ENCODE data around the gene GCN1. TPM values are rescaled to one million over a fixed set of nuclear protein-coding genes. Genes with fewer than 3 reads are reported as not detected.

The GCN1 gene
- total RNA-seq, 4 donors from 2014 or later = 50.5 to 106 (median 64.3) TPM

- H3K27me3 ChIP-seq = no peaks in the 10 kb centered on the region
- H3K27ac ChIP-seq = no peak overlapping the region
- intact Hi-C loops (cut with DNase I; ENCODE audit: low total_unique reads) = no loop called here
- no peak overlapping the region for H3K4me3 ChIP-seq
- H3K36me3 ChIP-seq = no peaks in the 10 kb centered on the region
- no peak for TF ChIP-seq POLR2A (IDR thresholded peaks at IDR 0.05)
- no peak for TF ChIP-seq CTCF (IDR thresholded peaks at IDR 0.05)
- no peaks in the 10 kb centered on the region for H3K4me1 ChIP-seq
- DNase-seq = no peak
- H3K9me3 ChIP-seq = no peaks in the 10 kb centered on the region
Observed at GRCh38 chr12:120138366-120138765, 56.1 kb downstream of the GCN1 start.

GRCh38 chr12:120137833-120138232 is 56.7 kb downstream of the GCN1 start:
- DNase-seq = no peak
- Histone ChIP-seq H3K4me1 (no peaks in the 10 kb centered on the region), H3K9me3 (no peaks in the 10 kb centered on the region), H3K27ac (no peak overlapping the region), H3K36me3 (no peaks in the 10 kb centered on the region), H3K27me3 (no peaks in the 10 kb centered on the region), H3K4me3 (no peak overlapping the region)
- intact Hi-C loops (cut with DNase I; ENCODE audit: low total_unique reads) = no loop called here
- TF ChIP-seq POLR2A (IDR thresholded peaks at IDR 0.05) = no peak
- TF ChIP-seq CTCF (IDR thresholded peaks at IDR 0.05) = no peak

GRCh38 chr12:120136093-120136770 is 58.3 kb downstream of the GCN1 start:
- TF ChIP-seq POLR2A (IDR thresholded peaks at IDR 0.05) = no peak
- TF ChIP-seq CTCF (IDR thresholded peaks at IDR 0.05) = no peak
- intact Hi-C loops (cut with DNase I; ENCODE audit: low total_unique reads) = no loop called here
- Histone ChIP-seq H3K9me3 (no peaks in the 10 kb centered on the region), H3K36me3 (no peaks in the 10 kb centered on the region), H3K27me3 (no peaks in the 10 kb centered on the region), H3K27ac (no peak overlapping the region), H3K4me1 (no peaks in the 10 kb centered on the region), H3K4me3 (no peak overlapping the region)
- no peak for DNase-seq

- Histone ChIP-seq H3K36me3 (no peaks in the 10 kb centered on the region), H3K27me3 (no peaks in the 10 kb centered on the region), H3K4me1 (no peaks in the 10 kb centered on the region), H3K27ac (no peak overlapping the region), H3K9me3 (no peaks in the 10 kb centered on the region), H3K4me3 (no peak overlapping the region)
- DNase-seq = no peak
- TF ChIP-seq CTCF (IDR thresholded peaks at IDR 0.05) (no peak), POLR2A (IDR thresholded peaks at IDR 0.05) (no peak)
- intact Hi-C loops (cut with DNase I; ENCODE audit: low total_unique reads) = no loop called here
Observed at GRCh38 chr12:120134307-120134980, 60.1 kb downstream of the GCN1 start.

GRCh38 chr12:120132863-120133385 is 61.6 kb downstream of the GCN1 start:
- intact Hi-C loops (cut with DNase I; ENCODE audit: low total_unique reads) = no loop called here
- Histone ChIP-seq H3K4me3 (no peak overlapping the region), H3K4me1 (no peaks in the 10 kb centered on the region), H3K36me3 (no peaks in the 10 kb centered on the region), H3K9me3 (no peaks in the 10 kb centered on the region), H3K27ac (no peak overlapping the region), H3K27me3 (no peaks in the 10 kb centered on the region)
- TF ChIP-seq POLR2A (IDR thresholded peaks at IDR 0.05) (no peak), CTCF (IDR thresholded peaks at IDR 0.05) (no peak)
- no peak for DNase-seq
